HCT116 (cell line): Measurements from ENCODE around the gene ARHGEF3.

ENCODE experiments used
- CEBPB ChIP-seq: IDR thresholded peaks from 2 replicates; pipeline ENCODE4 v1.6.1; 2012; ENCODE audit warnings: low read depth
- EZH2phosphoT487 ChIP-seq: fragments of 200-600 bp; IDR thresholded peaks from 2 replicates; pipeline ENCODE4 v1.6.1; 2018; ENCODE audit warnings: antibody characterized with exemption, borderline replicate concordance
- FOSL1 ChIP-seq: IDR thresholded peaks from 2 replicates; pipeline ENCODE4 v1.6.1; 2012; ENCODE audit warnings: low read depth
- POLR2A ChIP-seq: IDR thresholded peaks from 2 replicates; pipeline ENCODE4 v1.7.0; 2011; ENCODE audit warnings: borderline replicate concordance; ENCODE audit not compliant: insufficient read depth, insufficient read length; ENCODE audit errors: extremely low read depth
- POLR2AphosphoS5 ChIP-seq: IDR thresholded peaks from 2 replicates; pipeline ENCODE4 v1.6.1; 2011; ENCODE audit warnings: mild to moderate bottlenecking, low read depth, low read length, moderate library complexity
- ZFX ChIP-seq: fragments of 450-650 bp; IDR thresholded peaks from 2 replicates; pipeline ENCODE4 v1.6.1; 2017
- TF ChIP-seq, protein P1 (sequence below), 3 experiments: fragments of 200-600 bp in 1 of 3; sonication (generic) in 1 of 3; IDR thresholded peaks in 2 of 3; conservative IDR thresholded peaks in 1 of 3; 2 replicates each; pipeline ENCODE4 v1.5.1; 2012 to 2017; ENCODE audit warnings: low read depth in 2 of 3, low read length in 2 of 3, antibody characterized with exemption in 1 of 3, borderline replicate concordance in 1 of 3, control low read depth in 1 of 3, mild to moderate bottlenecking in 1 of 3, mixed read lengths in 1 of 3, mixed run types in 1 of 3, moderate library complexity in 1 of 3; ENCODE audit not compliant: insufficient read depth in 1 of 3

DNA sequence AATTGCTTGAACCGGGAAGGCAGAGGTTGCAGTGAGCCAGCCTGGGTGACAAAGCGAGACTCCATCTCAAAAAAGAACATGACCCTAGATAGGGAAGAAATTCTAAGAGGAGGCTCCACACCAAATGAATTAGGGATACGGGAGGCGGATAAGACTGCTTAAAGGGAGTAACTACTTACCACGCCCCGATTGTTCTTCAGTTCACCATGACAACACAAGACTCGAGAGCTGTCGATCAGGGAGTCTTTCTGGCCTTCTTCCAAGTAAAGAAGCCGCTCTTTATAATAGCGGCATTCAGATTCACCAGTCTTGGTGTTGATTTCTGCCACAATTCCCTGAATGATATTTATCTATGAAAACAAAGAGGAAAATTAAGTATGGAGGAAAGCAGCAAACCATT lies 64.7 kb downstream of the ARHGEF3 start:
- TF ChIP-seq POLR2AphosphoS5: no peak
- TF ChIP-seq, protein P1, sequence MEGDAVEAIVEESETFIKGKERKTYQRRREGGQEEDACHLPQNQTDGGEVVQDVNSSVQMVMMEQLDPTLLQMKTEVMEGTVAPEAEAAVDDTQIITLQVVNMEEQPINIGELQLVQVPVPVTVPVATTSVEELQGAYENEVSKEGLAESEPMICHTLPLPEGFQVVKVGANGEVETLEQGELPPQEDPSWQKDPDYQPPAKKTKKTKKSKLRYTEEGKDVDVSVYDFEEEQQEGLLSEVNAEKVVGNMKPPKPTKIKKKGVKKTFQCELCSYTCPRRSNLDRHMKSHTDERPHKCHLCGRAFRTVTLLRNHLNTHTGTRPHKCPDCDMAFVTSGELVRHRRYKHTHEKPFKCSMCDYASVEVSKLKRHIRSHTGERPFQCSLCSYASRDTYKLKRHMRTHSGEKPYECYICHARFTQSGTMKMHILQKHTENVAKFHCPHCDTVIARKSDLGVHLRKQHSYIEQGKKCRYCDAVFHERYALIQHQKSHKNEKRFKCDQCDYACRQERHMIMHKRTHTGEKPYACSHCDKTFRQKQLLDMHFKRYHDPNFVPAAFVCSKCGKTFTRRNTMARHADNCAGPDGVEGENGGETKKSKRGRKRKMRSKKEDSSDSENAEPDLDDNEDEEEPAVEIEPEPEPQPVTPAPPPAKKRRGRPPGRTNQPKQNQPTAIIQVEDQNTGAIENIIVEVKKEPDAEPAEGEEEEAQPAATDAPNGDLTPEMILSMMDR (IDR thresholded peaks at IDR 0.05 in 2 of 3, conservative IDR thresholded peaks at IDR 0.05 in 1 of 3; ENCODE audit: borderline replicate concordance in 1 of 3, insufficient read depth in 1 of 3, low read depth in 2 of 3, low read length in 2 of 3): no peak
- TF ChIP-seq CEBPB: no peak
- TF ChIP-seq POLR2A: no peak
- TF ChIP-seq EZH2phosphoT487: no peak
- TF ChIP-seq FOSL1: no peak
- no peak for TF ChIP-seq ZFX
